Liver (tissue), 3 donors: ENCODE results near the gene PYROXD2.

Source experiments
- ATF3 ChIP-seq: IDR thresholded peaks from 2 replicates; pipeline ENCODE4 v1.6.1; 2016; ENCODE audit warnings: antibody characterized with exemption
- CTCF ChIP-seq: fragments of 150-350 bp; IDR thresholded peaks from 2 replicates; pipeline ENCODE4 v1.5.1; 2017; ENCODE audit warnings: improper control_type of control experiment, low read depth, low read length; ENCODE audit not compliant: missing input control
- RAD21 ChIP-seq, 2 donors: IDR thresholded peaks; 2 replicates each; pipeline ENCODE4 v1.6.1; 2016; ENCODE audit warnings: antibody characterized with exemption in 2 of 2, mild to moderate bottlenecking in 2 of 2
- YY1 ChIP-seq: IDR thresholded peaks from 2 replicates; pipeline ENCODE4 v1.6.1; 2016; ENCODE audit warnings: antibody characterized with exemption, mild to moderate bottlenecking
- donor health status: healthy.
- donor health status: healthy.

GRCh38 chr10:98374217-98374985 lies 40.6 kb downstream of the PYROXD2 start:
- TF ChIP-seq CTCF (no peak), RAD21 (IDR thresholded peaks at IDR 0.05) (no peak), ATF3 (no peak), YY1 (no peak)
